ENCODE results near the gene P4HTM.
A peak's percentile ranks its signal among the peaks of the same experiment; 100 is the strongest.

P4HTM gene

DNA sequence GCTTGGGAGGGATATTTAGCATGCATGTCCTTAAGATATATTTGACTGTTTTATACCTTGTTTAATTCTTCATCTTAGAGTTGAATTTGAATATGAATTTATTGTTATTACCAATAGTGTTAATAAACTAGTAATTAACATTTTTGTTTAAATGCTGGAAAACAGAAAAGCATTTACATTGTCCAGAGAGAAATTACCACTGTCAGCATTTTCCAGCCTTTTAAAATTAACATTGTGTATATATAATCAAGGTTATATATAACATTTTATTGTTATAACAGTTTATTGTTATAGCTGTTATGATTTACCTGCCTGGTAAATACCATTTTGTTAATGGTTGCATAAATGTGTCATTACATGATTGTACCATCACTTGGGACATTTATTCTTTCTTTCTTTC lies 8.0 kb upstream of the P4HTM start:
- H3K4me3 ChIP-seq (ENCODE audit: control insufficient read depth, low read depth, low read length) = no peak overlapping the region
- TF ChIP-seq, protein P1, sequence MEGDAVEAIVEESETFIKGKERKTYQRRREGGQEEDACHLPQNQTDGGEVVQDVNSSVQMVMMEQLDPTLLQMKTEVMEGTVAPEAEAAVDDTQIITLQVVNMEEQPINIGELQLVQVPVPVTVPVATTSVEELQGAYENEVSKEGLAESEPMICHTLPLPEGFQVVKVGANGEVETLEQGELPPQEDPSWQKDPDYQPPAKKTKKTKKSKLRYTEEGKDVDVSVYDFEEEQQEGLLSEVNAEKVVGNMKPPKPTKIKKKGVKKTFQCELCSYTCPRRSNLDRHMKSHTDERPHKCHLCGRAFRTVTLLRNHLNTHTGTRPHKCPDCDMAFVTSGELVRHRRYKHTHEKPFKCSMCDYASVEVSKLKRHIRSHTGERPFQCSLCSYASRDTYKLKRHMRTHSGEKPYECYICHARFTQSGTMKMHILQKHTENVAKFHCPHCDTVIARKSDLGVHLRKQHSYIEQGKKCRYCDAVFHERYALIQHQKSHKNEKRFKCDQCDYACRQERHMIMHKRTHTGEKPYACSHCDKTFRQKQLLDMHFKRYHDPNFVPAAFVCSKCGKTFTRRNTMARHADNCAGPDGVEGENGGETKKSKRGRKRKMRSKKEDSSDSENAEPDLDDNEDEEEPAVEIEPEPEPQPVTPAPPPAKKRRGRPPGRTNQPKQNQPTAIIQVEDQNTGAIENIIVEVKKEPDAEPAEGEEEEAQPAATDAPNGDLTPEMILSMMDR (IDR thresholded peaks at IDR 0.05; ENCODE audit: control insufficient read depth, insufficient read depth, low read depth, low read length, missing control alignments) = no peak
- DNase-seq (ENCODE audit: low read depth) = no peak

DNA sequence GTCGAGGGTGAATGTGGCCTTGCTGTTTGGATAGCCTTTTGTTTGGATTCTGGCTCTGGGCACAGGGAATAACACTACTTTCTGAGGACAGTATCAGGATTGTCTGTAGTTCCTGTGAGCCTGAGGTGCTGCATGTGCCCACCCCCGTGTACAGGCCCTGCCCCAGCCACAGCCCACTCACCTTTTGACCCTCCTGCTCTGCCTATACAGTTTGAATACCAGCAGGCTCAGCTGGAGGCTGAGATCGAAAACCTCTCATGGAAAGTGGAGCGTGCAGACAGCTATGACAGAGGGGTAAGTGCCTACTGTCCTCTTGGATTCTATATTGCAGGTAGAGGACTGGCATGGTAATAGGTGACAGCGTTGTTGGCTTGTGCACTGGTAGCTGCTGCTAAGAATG lies 7.4 kb upstream of the P4HTM start:
- TF ChIP-seq, protein P1 (IDR thresholded peaks at IDR 0.05; ENCODE audit: control insufficient read depth, insufficient read depth, low read depth, low read length, missing control alignments) = no peak
- DNase-seq (ENCODE audit: low read depth) = no peak
- no peak overlapping the region for H3K4me3 ChIP-seq (ENCODE audit: control insufficient read depth, low read depth, low read length)

DNA sequence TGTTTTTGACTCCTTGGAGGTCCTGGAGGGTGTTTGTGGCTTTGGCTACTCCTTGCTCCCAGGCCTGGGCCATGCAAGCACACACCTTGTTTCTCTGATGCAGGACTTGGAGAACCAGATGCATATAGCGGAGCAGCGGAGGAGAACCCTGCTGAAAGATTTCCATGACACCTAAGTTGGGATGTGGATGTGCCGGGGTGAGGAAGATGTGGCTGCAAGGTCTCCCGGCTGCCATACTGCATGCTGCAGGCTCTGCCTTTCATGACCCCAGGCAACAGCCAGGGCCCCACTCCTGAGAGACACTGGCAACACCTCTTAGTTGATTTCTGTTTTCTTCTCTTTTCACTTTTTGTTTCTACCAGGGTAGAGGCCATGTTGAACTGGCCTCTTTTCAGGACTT lies 6.9 kb upstream of the P4HTM start:
- H3K4me3 ChIP-seq (ENCODE audit: control insufficient read depth, low read depth, low read length) = no peak overlapping the region
- TF ChIP-seq, protein P1 (IDR thresholded peaks at IDR 0.05; ENCODE audit: control insufficient read depth, insufficient read depth, low read depth, low read length, missing control alignments) = no peak
- no peak for DNase-seq (ENCODE audit: low read depth)

DNA sequence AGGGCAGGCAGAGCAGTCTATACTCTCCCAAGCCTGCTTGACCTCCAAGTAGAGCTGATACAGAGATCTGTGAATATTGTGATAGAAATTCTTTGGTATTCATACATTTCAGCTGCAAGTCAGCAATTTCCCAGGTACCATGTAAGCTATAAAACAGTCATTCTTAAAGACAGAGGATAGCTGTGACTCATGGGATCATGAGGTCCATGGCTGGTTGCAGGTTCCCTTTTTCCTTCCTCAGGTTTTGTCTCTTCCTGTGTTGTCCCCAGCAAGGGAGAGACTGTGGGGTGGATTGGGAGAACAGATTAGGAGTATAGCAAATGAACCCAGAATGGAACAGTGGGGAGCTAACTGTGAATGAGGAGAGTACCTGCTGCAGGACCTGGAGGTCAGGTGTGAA lies 5.4 kb upstream of the P4HTM start:
- no peak for DNase-seq (ENCODE audit: low read depth)
- H3K4me3 ChIP-seq (ENCODE audit: control insufficient read depth, low read depth, low read length) = no peak overlapping the region
- TF ChIP-seq, protein P1 (IDR thresholded peaks at IDR 0.05; ENCODE audit: control insufficient read depth, insufficient read depth, low read depth, low read length, missing control alignments) = no peak

GRCh38 chr3:48985831-48986376 lies 4.1 kb upstream of the P4HTM start:
- DNase-seq (ENCODE audit: low read depth) = no peak
- no peak overlapping the region for H3K4me3 ChIP-seq (ENCODE audit: control insufficient read depth, low read depth, low read length)
- TF ChIP-seq, protein P1 (IDR thresholded peaks at IDR 0.05; ENCODE audit: control insufficient read depth, insufficient read depth, low read depth, low read length, missing control alignments) = no peak

DNA sequence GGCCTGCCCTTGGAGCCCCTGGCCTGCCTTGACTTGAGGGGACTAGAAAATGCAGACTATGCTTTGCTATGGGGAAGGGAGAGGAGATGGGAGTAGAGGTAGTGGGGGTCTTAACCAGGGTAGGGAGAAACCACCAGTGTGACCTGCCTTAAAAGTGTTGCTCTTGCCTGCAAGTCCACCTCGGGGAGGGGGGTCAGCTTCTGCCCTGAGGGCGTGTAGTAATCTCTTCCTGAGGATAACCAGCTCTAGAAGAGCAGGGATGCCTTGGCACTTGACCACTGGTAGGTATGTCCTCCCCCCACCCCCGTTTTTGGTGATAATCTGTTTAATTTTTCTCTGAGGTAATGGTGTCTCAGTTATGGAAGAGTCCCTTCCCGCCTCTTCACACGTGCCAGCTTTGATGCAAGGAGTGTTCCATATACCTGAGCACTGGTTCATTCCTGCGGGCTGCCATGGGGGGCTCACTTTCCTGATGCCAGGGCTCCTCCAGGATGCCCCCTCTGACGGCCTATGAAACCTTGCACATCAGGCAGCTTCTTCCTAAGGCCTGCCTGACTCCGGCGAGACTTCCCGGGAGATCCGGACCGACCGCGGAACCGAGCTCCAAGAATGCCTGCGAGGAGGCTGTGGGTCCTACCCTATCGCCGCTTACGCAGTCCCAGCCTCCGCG lies 780 bp upstream of the P4HTM start:
- TF ChIP-seq, protein P1 (IDR thresholded peaks at IDR 0.05; ENCODE audit: control insufficient read depth, insufficient read depth, low read depth, low read length, missing control alignments) = no peak
- peak overlapping the region; percentile 77 for H3K4me3 ChIP-seq (ENCODE audit: control insufficient read depth, low read depth, low read length)

More for the DNA sequence above, 780 bp upstream of the P4HTM start:
- no peak for DNase-seq (ENCODE audit: low read depth)
